Measurements from ENCODE around the gene TPGS1.

Gene TPGS1

GRCh38 chr19:495402-496111 is 11.7 kb upstream of the TPGS1 start:
- no peak for DNase-seq (ENCODE audit: low spot score)

GRCh38 chr19:496112-496665 is 11.1 kb upstream of the TPGS1 start, which contains the start of gene MADCAM1:
TSS of gene MADCAM1 (plus strand) at chr19:496486. CDS start at chr19:496500, 14 bp downstream.
- DNase-seq (ENCODE audit: low spot score) = no peak

GRCh38 chr19:496986-497385 is 10.3 kb upstream of the TPGS1 start:
- DNase-seq (ENCODE audit: low spot score) = no peak

- DNase-seq (ENCODE audit: low spot score) = no peak
Observed at GRCh38 chr19:497491-497868, 9.8 kb upstream of the TPGS1 start.

- no peak for DNase-seq (ENCODE audit: low spot score)
Observed at GRCh38 chr19:497869-498510, 9.3 kb upstream of the TPGS1 start.

- DNase-seq (ENCODE audit: low spot score) = no peak
Observed at GRCh38 chr19:498511-498891, 8.8 kb upstream of the TPGS1 start.

GRCh38 chr19:498977-499623 is 8.2 kb upstream of the TPGS1 start:
- no peak for DNase-seq (ENCODE audit: low spot score)

GRCh38 chr19:501646-502045 is 5.7 kb upstream of the TPGS1 start:
- no peak for DNase-seq (ENCODE audit: low spot score)

- no peak for DNase-seq (ENCODE audit: low spot score)
Observed at GRCh38 chr19:504616-505015, 2.7 kb upstream of the TPGS1 start.

GRCh38 chr19:506404-507285 is 652 bp upstream of the TPGS1 start:
- DNase-seq (ENCODE audit: low spot score) = peak; percentile 92

- DNase-seq (ENCODE audit: low spot score) = no peak
Observed at GRCh38 chr19:508204-509150, 1.2 kb downstream of the TPGS1 start.

GRCh38 chr19:510606-511100 is 3.4 kb downstream of the TPGS1 start:
- DNase-seq (ENCODE audit: low spot score) = peak; percentile 84

- DNase-seq (ENCODE audit: low spot score) = no peak
Observed at GRCh38 chr19:511101-511851, 4.0 kb downstream of the TPGS1 start.

- DNase-seq (ENCODE audit: low spot score) = no peak
Observed at GRCh38 chr19:512547-513365, 5.5 kb downstream of the TPGS1 start.

- no peak for DNase-seq (ENCODE audit: low spot score)
Observed at GRCh38 chr19:513368-514165, 6.3 kb downstream of the TPGS1 start.

- no peak for DNase-seq (ENCODE audit: low spot score)
Observed at GRCh38 chr19:514166-514663, 6.9 kb downstream of the TPGS1 start.

GRCh38 chr19:517721-518597 is 10.7 kb downstream of the TPGS1 start:
- DNase-seq (ENCODE audit: low spot score) = no peak

Data from kidney tubule cell (primary cell).